D721Med (cell line): ENCODE results near the gene ZNF439.
A peak's percentile ranks its signal among the peaks of the same experiment; 100 is the strongest.
"Not testable (repeated sequence)": the region's sequence is repeated elsewhere in the genome, so short reads cannot be mapped to it uniquely, and the experiment has no call there.

Source experiments
- DNase-seq: peaks from one replicate; pipeline ENCODE4 v3.0.0; 2011; ENCODE audit warnings: low spot score; ENCODE audit not compliant: insufficient read length
- FAIRE-seq: peaks from 2 replicates; lab custom pipeline; 2011; peaks lifted over from hg19 to GRCh38; lab: Jason Lieb, UNC
- TF ChIP-seq, protein P1 (sequence below): IDR thresholded peaks from 2 replicates; pipeline ENCODE4 v1.5.1; 2012; ENCODE audit warnings: mild to moderate bottlenecking, control low read depth; ENCODE audit not compliant: insufficient read depth; ENCODE audit errors: missing control alignments

Gene ZNF439

DNA sequence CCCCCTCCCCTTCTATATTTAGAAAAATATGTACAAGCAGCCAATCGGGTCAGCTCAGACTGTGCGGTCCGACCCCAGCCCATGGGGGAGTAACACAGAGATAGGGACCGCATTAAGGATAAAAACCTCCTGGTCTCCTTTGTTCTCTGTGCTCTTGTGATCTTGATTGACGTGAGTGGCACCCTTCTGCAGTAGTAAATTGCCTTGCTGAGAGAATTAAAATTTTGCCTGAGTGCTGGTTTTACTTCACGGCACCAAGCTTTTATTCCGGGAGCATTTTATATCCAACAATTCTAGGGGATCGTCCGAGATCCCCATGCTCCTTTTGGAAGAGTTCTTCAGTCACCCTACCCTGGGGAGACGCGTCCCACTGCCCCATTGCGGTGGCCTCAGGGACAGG lies 32.1 kb downstream of the ZNF439 start:
- no peak for FAIRE-seq
- DNase-seq, result no peak
- TF ChIP-seq, protein P1, sequence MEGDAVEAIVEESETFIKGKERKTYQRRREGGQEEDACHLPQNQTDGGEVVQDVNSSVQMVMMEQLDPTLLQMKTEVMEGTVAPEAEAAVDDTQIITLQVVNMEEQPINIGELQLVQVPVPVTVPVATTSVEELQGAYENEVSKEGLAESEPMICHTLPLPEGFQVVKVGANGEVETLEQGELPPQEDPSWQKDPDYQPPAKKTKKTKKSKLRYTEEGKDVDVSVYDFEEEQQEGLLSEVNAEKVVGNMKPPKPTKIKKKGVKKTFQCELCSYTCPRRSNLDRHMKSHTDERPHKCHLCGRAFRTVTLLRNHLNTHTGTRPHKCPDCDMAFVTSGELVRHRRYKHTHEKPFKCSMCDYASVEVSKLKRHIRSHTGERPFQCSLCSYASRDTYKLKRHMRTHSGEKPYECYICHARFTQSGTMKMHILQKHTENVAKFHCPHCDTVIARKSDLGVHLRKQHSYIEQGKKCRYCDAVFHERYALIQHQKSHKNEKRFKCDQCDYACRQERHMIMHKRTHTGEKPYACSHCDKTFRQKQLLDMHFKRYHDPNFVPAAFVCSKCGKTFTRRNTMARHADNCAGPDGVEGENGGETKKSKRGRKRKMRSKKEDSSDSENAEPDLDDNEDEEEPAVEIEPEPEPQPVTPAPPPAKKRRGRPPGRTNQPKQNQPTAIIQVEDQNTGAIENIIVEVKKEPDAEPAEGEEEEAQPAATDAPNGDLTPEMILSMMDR, result no peak

GRCh38 chr19:11881151-11881800 lies 32.8 kb downstream of the ZNF439 start:
- peak; percentile 81 for DNase-seq
- peak; percentile 46 for FAIRE-seq
- TF ChIP-seq, protein P1, result peak; percentile 77

GRCh38 chr19:11882606-11883005 lies 34.1 kb downstream of the ZNF439 start:
- DNase-seq (no peak), FAIRE-seq (no peak)
- TF ChIP-seq, protein P1, result no peak

- FAIRE-seq (no peak), DNase-seq (no peak)
- TF ChIP-seq, protein P1, result no peak
Measured at GRCh38 chr19:11887234-11887610, 38.7 kb downstream of the ZNF439 start.

- DNase-seq (peak; percentile 69), FAIRE-seq (no peak)
- TF ChIP-seq, protein P1, result peak; percentile 10
Measured at GRCh38 chr19:11887611-11888531, 39.3 kb downstream of the ZNF439 start, which contains the start of gene ZNF69. Gene ZNF69, plus strand, starts transcription at chr19:11887782. Its CDS starts 142 bp downstream, at chr19:11887924.

DNA sequence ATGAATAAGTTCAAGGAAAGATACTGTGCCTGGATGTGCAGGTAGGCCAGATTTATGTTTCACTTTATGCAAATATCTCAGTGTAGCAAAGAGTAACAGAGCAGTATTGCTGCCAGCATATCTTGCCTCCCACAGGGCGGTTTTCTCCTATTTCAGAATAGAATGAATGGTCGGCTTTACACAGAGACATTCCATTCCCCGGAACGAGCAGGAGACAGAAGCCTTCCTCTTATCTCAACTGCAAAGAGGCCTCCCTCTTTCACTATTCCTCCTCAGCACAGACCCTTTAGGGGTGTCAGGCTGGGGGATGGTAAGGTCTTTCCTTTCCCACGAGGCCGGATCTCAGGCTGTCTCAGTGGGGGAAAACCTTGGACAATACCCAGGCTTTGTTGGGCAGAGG lies 41.4 kb downstream of the ZNF439 start:
- DNase-seq, FAIRE-seq: not testable (repeated sequence)

GRCh38 chr19:11890634-11891033 lies 42.1 kb downstream of the ZNF439 start:
- TF ChIP-seq, protein P1, result no peak
- FAIRE-seq, result no peak
- no peak for DNase-seq
